IPS-15b (cell line): ENCODE measurements around the gene RIC3.
"Not testable (repeated sequence)": the region's sequence is repeated elsewhere in the genome, so short reads cannot be mapped to it uniquely, and the experiment has no call there.

ENCODE experiments used
- H3K27me3 ChIP-seq: one replicate; pipeline ENCODE4 v1.6.1; 2013; ENCODE audit warnings: low read length; ENCODE audit not compliant: control insufficient read depth, insufficient read depth
- H3K36me3 ChIP-seq: one replicate; pipeline ENCODE4 v1.6.1; 2013; ENCODE audit warnings: low read length; ENCODE audit not compliant: control insufficient read depth, insufficient read depth
- H3K4me1 ChIP-seq: one replicate; pipeline ENCODE4 v1.6.1; 2013; ENCODE audit warnings: mild to moderate bottlenecking, low read length; ENCODE audit not compliant: control insufficient read depth, insufficient read depth
- H3K4me3 ChIP-seq: one replicate; pipeline ENCODE4 v1.5.1; 2013; ENCODE audit warnings: low read depth, low read length
- H3K9ac ChIP-seq: one replicate; pipeline ENCODE4 v1.6.1; 2013; ENCODE audit warnings: low read depth, mild to moderate bottlenecking, low read length
- H3K9me3 ChIP-seq: one replicate; pipeline ENCODE4 v1.6.1; 2013; ENCODE audit warnings: mild to moderate bottlenecking, low read length; ENCODE audit not compliant: control insufficient read depth, insufficient read depth

Gene RIC3

GRCh38 chr11:8183111-8183510 lies 14.3 kb upstream of the RIC3 start:
- Histone ChIP-seq H3K27me3 (no peaks in the 10 kb centered on the region), H3K36me3 (no peaks in the 10 kb centered on the region), H3K9ac (no peak overlapping the region), H3K9me3 (no peaks in the 10 kb centered on the region), H3K4me3 (no peak overlapping the region), H3K4me1 (peaks cover 5% of the 10 kb centered on the region)

GRCh38 chr11:8180469-8180868 lies 11.6 kb upstream of the RIC3 start:
- peaks cover 5% of the 10 kb centered on the region for H3K4me1 ChIP-seq
- H3K9ac ChIP-seq: no peak overlapping the region
- H3K4me3 ChIP-seq: no peak overlapping the region
- H3K9me3 ChIP-seq: no peaks in the 10 kb centered on the region
- H3K27me3 ChIP-seq: no peaks in the 10 kb centered on the region
- no peaks in the 10 kb centered on the region for H3K36me3 ChIP-seq

- Histone ChIP-seq H3K4me3 (no peak overlapping the region), H3K4me1 (peaks cover 5% of the 10 kb centered on the region)
Measured at GRCh38 chr11:8178297-8178696, 9.5 kb upstream of the RIC3 start.

GRCh38 chr11:8177136-8177535 lies 8.3 kb upstream of the RIC3 start:
- H3K4me1 ChIP-seq: peaks cover 5% of the 10 kb centered on the region

More at GRCh38 chr11:8178297-8178696, 9.5 kb upstream of the RIC3 start:
- H3K9me3 ChIP-seq: no peaks in the 10 kb centered on the region
- no peak overlapping the region for H3K9ac ChIP-seq
- no peaks in the 10 kb centered on the region for H3K36me3 ChIP-seq
- H3K27me3 ChIP-seq: no peaks in the 10 kb centered on the region

GRCh38 chr11:8167796-8168195 lies 1.0 kb downstream of the RIC3 start:
- peak overlapping the region; percentile 98 for H3K4me3 ChIP-seq
- H3K36me3 ChIP-seq: no peaks in the 10 kb centered on the region

More at GRCh38 chr11:8177136-8177535, 8.3 kb upstream of the RIC3 start:
- Histone ChIP-seq H3K9me3 (no peaks in the 10 kb centered on the region), H3K36me3 (no peaks in the 10 kb centered on the region), H3K4me3 (no peak overlapping the region), H3K27me3 (no peaks in the 10 kb centered on the region), H3K9ac (no peak overlapping the region)

GRCh38 chr11:8164746-8165145 lies 4.1 kb downstream of the RIC3 start:
- Histone ChIP-seq H3K4me3 (no peak overlapping the region), H3K4me1 (peaks cover 7% of the 10 kb centered on the region), H3K36me3 (no peaks in the 10 kb centered on the region), H3K9ac (no peak overlapping the region), H3K27me3 (peaks cover 4% of the 10 kb centered on the region), H3K9me3 (no peaks in the 10 kb centered on the region)

More at GRCh38 chr11:8167796-8168195, 1.0 kb downstream of the RIC3 start:
- H3K27me3 ChIP-seq: peaks cover 8% of the 10 kb centered on the region
- peaks cover 7% of the 10 kb centered on the region for H3K4me1 ChIP-seq
- no peaks in the 10 kb centered on the region for H3K9me3 ChIP-seq
- peak overlapping the region; percentile 9 for H3K9ac ChIP-seq

- not testable (repeated sequence) for H3K27me3 ChIP-seq, H3K9me3 ChIP-seq, H3K4me3 ChIP-seq, H3K4me1 ChIP-seq, H3K9ac ChIP-seq, H3K36me3 ChIP-seq
Measured at GRCh38 chr11:8161627-8162304, 7.1 kb downstream of the RIC3 start.

- no peak overlapping the region for H3K4me3 ChIP-seq
- no peaks in the 10 kb centered on the region for H3K27me3 ChIP-seq
- H3K4me1 ChIP-seq: peaks cover 4% of the 10 kb centered on the region
- no peaks in the 10 kb centered on the region for H3K36me3 ChIP-seq
- H3K9me3 ChIP-seq: no peaks in the 10 kb centered on the region
- H3K9ac ChIP-seq: no peak overlapping the region
Measured at GRCh38 chr11:8156877-8157276, 11.9 kb downstream of the RIC3 start.

GRCh38 chr11:8149726-8150125 lies 19.1 kb downstream of the RIC3 start:
- Histone ChIP-seq H3K27me3 (no peaks in the 10 kb centered on the region), H3K4me3 (no peak overlapping the region), H3K4me1 (peaks cover 7% of the 10 kb centered on the region), H3K36me3 (no peaks in the 10 kb centered on the region), H3K9me3 (no peaks in the 10 kb centered on the region), H3K9ac (no peak overlapping the region)

- Histone ChIP-seq H3K27me3 (no peaks in the 10 kb centered on the region), H3K9ac (no peak overlapping the region), H3K4me1 (no peaks in the 10 kb centered on the region), H3K4me3 (no peak overlapping the region), H3K36me3 (peaks cover 2% of the 10 kb centered on the region), H3K9me3 (no peaks in the 10 kb centered on the region)
Measured at GRCh38 chr11:8138526-8138925, 30.3 kb downstream of the RIC3 start.

GRCh38 chr11:8127447-8127846 lies 41.4 kb downstream of the RIC3 start:
- H3K4me1 ChIP-seq: no peaks in the 10 kb centered on the region
- no peak overlapping the region for H3K4me3 ChIP-seq
- no peaks in the 10 kb centered on the region for H3K36me3 ChIP-seq
- no peak overlapping the region for H3K9ac ChIP-seq
- no peaks in the 10 kb centered on the region for H3K9me3 ChIP-seq
- H3K27me3 ChIP-seq: no peaks in the 10 kb centered on the region

- Histone ChIP-seq H3K4me3 (no peak overlapping the region), H3K9me3 (no peaks in the 10 kb centered on the region), H3K36me3 (no peaks in the 10 kb centered on the region), H3K27me3 (no peaks in the 10 kb centered on the region), H3K4me1 (no peaks in the 10 kb centered on the region), H3K9ac (no peak overlapping the region)
Measured at GRCh38 chr11:8126649-8127289, 42.1 kb downstream of the RIC3 start.
